ENCODE data around the gene PGGT1B.
"Not testable (repeated sequence)": the region's sequence is repeated elsewhere in the genome, so short reads cannot be mapped to it uniquely, and the experiment has no call there.

PGGT1B gene

DNA sequence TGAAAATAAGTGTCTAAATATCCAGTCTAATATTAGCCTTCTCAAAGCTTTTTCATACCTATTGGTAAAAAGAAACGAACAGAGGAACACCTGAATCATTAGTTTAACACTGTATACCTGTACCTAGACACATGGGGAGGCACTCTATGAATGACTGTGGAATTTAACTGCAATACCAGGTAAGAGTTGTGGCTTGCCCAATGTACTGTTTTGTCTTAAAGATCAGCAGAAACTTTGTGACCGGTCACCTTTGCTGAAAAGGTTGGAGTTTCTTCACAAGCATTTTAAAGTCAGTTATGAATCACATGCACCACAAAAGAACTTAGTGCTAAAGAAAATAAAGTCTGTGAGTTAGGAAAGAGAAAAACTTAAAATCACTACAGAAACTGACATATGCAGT, 2.4 kb downstream of the PGGT1B start:
- no peak overlapping the region for H3K4me3 ChIP-seq (ENCODE audit: low read depth, low read length)
- H3K79me2 ChIP-seq (ENCODE audit: control insufficient read depth, insufficient read depth, low read length, unreplicated experiment): peaks cover 65% of the 10 kb centered on the region
- no peaks in the 10 kb centered on the region for H3K27me3 ChIP-seq (ENCODE audit: insufficient read depth, low read length)

DNA sequence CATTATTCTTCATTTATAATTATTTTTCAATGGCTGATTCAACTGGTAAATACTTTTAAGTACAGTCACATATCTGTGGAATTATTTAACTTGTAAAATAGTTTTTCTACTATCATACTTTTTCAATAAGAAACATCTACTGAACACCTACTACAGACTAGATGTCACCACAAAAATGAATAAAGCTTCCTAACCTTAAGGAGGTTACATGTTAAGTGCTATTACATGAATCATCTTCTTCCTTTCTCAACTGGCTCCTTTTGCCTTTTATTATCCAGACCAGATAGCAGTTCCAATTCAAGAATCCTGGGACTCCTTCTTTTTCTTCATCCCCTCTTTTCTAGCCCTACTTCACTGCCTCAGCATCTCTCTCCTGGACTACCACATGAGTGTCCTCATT, 4.7 kb downstream of the PGGT1B start:
- H2AFZ ChIP-seq (ENCODE audit: low read length, unreplicated experiment): no peak overlapping the region
- no peaks in the 10 kb centered on the region for H3K27me3 ChIP-seq (ENCODE audit: insufficient read depth, low read length)
- peaks cover 82% of the 10 kb centered on the region for H3K79me2 ChIP-seq (ENCODE audit: control insufficient read depth, insufficient read depth, low read length, unreplicated experiment)
- no peak overlapping the region for H3K27ac ChIP-seq (ENCODE audit: low read depth, low read length)
- H3K4me1 ChIP-seq (ENCODE audit: control insufficient read depth, insufficient read depth, low read length, unreplicated experiment): peaks cover 26% of the 10 kb centered on the region
- no peak overlapping the region for H3K4me3 ChIP-seq (ENCODE audit: low read depth, low read length)
- no peaks in the 10 kb centered on the region for H3K36me3 ChIP-seq (ENCODE audit: insufficient read depth, low read length)

More for the DNA sequence above, 2.4 kb downstream of the PGGT1B start:
- Histone ChIP-seq H3K4me1 (ENCODE audit: control insufficient read depth, insufficient read depth, low read length, unreplicated experiment) (peaks cover 30% of the 10 kb centered on the region), H2AFZ (ENCODE audit: low read length, unreplicated experiment) (no peak overlapping the region), H3K27ac (ENCODE audit: low read depth, low read length) (no peak overlapping the region), H3K36me3 (ENCODE audit: insufficient read depth, low read length) (no peaks in the 10 kb centered on the region)

DNA sequence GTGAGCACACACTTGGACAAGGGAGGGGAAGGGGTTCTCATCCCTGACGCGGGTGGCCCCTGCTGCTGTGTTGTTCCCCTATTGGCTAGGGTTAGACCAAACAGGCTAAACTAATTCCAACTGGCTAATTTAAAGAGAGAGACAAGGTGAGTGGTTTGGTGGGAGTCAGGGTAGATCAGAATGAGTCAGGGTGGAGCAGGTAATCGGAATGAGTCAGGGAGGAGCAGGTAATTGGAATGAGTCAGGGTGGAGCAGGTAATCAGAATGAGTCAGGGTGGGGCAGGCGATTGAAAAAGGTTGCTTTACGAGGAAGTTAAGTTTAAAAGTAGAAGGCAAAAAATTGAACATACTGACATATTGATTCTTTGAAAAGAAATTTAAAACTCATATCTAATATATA, 13.3 kb downstream of the PGGT1B start:
- H3K79me2 ChIP-seq (ENCODE audit: control insufficient read depth, insufficient read depth, low read length, unreplicated experiment): peaks cover 31% of the 10 kb centered on the region
- H3K4me1 ChIP-seq (ENCODE audit: control insufficient read depth, insufficient read depth, low read length, unreplicated experiment); H2AFZ ChIP-seq (ENCODE audit: low read length, unreplicated experiment); H3K27ac ChIP-seq (ENCODE audit: low read depth, low read length); H3K27me3 ChIP-seq (ENCODE audit: insufficient read depth, low read length); H3K4me3 ChIP-seq (ENCODE audit: low read depth, low read length): not testable (repeated sequence)
- H3K36me3 ChIP-seq (ENCODE audit: insufficient read depth, low read length): peaks cover 11% of the 10 kb centered on the region; the same call in 1 of the 2 replicates

DNA sequence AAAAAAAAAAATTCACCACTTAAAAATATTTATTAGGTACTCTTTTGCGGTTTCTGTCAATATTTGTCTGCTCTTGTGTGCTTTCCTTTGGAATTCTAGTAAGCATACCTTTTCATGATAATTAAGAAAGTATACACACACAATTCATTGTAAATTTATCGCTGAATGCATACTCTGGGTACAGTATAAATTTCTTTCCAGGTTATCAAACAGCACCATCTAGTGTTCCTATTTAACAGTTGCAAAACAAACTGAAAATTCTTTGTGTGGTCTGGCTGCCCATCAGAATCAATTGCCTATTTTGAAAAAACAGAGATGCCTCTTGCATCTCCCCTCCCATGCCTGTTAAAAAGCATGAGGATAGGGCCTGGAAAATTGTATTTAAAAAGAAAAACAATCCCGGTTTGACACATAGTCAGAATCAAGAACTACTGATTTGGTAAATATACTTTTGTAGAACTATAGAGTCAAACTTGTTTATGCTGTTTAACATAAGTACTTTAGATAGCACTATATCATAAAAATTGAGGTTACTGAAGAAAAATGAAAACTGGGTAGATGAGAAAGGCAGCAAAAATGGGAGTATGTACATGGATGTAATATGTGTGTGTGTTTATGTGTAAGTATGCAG, 16.2 kb downstream of the PGGT1B start:
- H3K79me2 ChIP-seq (ENCODE audit: control insufficient read depth, insufficient read depth, low read length, unreplicated experiment): peaks cover 19% of the 10 kb centered on the region
- peaks cover 6% of the 10 kb centered on the region; the same call in 1 of the 2 replicates for H3K36me3 ChIP-seq (ENCODE audit: insufficient read depth, low read length)
- H3K27me3 ChIP-seq (ENCODE audit: insufficient read depth, low read length): no peaks in the 10 kb centered on the region
- H3K27ac ChIP-seq (ENCODE audit: low read depth, low read length): no peak overlapping the region
- H3K4me1 ChIP-seq (ENCODE audit: control insufficient read depth, insufficient read depth, low read length, unreplicated experiment): peaks cover 19% of the 10 kb centered on the region
- no peak overlapping the region for H2AFZ ChIP-seq (ENCODE audit: low read length, unreplicated experiment)
- H3K4me3 ChIP-seq (ENCODE audit: low read depth, low read length): no peak overlapping the region

DNA sequence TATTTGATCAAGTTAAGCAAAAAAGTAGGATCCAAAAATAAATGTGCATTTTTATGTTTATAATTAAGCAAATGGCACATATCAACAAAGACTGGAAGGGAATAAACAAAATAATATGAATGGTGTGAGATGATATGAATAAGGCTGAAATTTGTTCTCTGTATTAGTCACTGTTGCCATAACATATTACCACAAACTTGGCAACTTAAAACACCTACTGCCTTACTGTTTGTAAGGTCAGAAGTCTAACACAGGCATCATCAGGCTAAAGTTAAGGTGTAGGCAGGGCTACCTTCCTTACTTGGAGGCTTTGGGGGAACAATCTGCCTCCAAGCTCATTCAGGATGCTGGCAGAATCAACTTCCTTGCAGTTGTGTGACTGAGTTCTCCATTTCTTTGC, 19.3 kb downstream of the PGGT1B start:
- Histone ChIP-seq H3K36me3 (ENCODE audit: insufficient read depth, low read length) (peaks cover 3% of the 10 kb centered on the region; the same call in 1 of the 2 replicates), H3K4me1 (ENCODE audit: control insufficient read depth, insufficient read depth, low read length, unreplicated experiment) (peaks cover 19% of the 10 kb centered on the region), H2AFZ (ENCODE audit: low read length, unreplicated experiment) (no peak overlapping the region), H3K4me3 (ENCODE audit: low read depth, low read length) (no peak overlapping the region), H3K27ac (ENCODE audit: low read depth, low read length) (peak overlapping the region; percentile 5; the same call in 1 of the 2 replicates), H3K27me3 (ENCODE audit: insufficient read depth, low read length) (no peaks in the 10 kb centered on the region), H3K79me2 (ENCODE audit: control insufficient read depth, insufficient read depth, low read length, unreplicated experiment) (peaks cover 14% of the 10 kb centered on the region)

DNA sequence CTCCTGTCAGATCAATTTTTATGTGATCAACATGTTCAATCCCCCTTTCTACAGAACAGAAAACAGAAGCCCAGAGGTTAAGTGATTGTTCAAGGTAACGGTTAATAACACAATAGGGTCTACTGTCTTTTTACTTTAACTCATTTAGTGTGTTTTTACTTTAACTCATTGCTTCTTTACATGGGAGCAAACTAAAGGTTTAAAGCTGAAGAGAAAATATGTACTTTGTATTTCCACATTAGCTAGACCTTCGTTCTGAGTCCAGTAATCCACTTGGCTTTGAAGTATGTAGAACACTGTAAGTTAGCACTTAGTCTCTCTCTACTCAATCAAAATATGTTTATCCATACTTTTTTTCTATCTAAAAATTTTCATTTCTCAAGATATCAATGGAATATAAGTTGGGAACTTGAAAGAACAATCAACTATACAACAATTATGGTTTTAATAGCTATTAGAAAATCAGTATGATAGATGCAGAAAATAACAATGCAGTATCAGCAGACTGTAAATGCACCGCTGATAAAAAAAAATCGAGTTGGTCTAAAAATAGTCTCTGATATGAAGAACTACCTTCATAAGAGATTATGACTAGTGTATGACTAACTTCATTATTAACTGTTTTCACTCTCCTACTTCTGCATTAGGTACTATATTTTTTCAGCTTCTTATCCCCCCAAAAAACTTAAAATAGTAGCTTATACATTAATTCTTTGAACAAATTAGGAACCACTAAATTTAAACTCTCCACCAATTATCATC, 20.6 kb downstream of the PGGT1B start:
- H3K4me3 ChIP-seq (ENCODE audit: low read depth, low read length): no peak overlapping the region
- no peak overlapping the region for H3K27ac ChIP-seq (ENCODE audit: low read depth, low read length)
- H3K4me1 ChIP-seq (ENCODE audit: control insufficient read depth, insufficient read depth, low read length, unreplicated experiment): peaks cover 19% of the 10 kb centered on the region
- H3K36me3 ChIP-seq (ENCODE audit: insufficient read depth, low read length): peaks cover 3% of the 10 kb centered on the region; the same call in 1 of the 2 replicates
- H2AFZ ChIP-seq (ENCODE audit: low read length, unreplicated experiment): no peak overlapping the region
- H3K79me2 ChIP-seq (ENCODE audit: control insufficient read depth, insufficient read depth, low read length, unreplicated experiment): peaks cover 14% of the 10 kb centered on the region
- H3K27me3 ChIP-seq (ENCODE audit: insufficient read depth, low read length): no peaks in the 10 kb centered on the region

DNA sequence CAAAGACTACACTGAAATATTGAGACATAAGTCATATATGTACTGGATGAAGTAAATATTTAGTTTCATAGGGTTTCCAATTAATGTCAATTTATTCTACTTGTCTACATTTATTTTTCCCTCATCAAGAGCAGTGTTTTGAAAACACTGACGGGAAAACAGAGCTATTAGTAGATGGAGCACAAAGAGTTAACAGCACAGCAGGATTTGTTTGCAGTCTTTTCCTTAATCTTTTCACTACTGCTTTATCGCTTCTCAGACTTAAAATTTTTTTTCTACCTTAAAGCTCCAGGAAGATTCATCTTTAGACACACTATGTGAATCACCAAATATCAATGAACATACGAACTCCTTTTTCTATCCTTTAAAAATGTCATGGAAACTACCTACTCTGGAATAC, 25.6 kb downstream of the PGGT1B start:
- no peak overlapping the region for H2AFZ ChIP-seq (ENCODE audit: low read length, unreplicated experiment)
- no peaks in the 10 kb centered on the region for H3K27me3 ChIP-seq (ENCODE audit: insufficient read depth, low read length)
- peaks cover 2% of the 10 kb centered on the region for H3K4me1 ChIP-seq (ENCODE audit: control insufficient read depth, insufficient read depth, low read length, unreplicated experiment)
- H3K36me3 ChIP-seq (ENCODE audit: insufficient read depth, low read length): peaks cover 3% of the 10 kb centered on the region; the same call in 1 of the 2 replicates
- H3K4me3 ChIP-seq (ENCODE audit: low read depth, low read length): no peak overlapping the region
- H3K79me2 ChIP-seq (ENCODE audit: control insufficient read depth, insufficient read depth, low read length, unreplicated experiment): peaks cover 3% of the 10 kb centered on the region
- no peak overlapping the region for H3K27ac ChIP-seq (ENCODE audit: low read depth, low read length)

DNA sequence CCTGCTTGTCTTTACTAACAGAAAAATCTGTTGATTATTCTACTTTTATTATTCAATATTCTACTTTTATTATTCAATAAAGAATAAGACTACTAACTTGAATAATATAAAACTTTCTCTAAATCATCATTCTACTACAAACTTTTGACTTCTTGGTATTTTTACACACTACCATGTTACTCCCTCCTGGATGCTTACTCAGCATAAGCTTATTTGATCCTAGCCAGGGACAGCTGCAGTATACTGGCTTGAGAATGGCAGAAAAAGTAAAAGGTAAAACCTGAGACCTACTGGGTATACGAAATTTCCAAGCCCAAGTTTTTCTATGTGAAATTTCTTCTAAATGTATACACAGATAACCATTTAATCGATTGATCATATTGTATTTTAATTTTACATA, 26.1 kb downstream of the PGGT1B start:
- Histone ChIP-seq H3K27ac (ENCODE audit: low read depth, low read length) (no peak overlapping the region), H3K4me3 (ENCODE audit: low read depth, low read length) (no peak overlapping the region), H3K36me3 (ENCODE audit: insufficient read depth, low read length) (peaks cover 3% of the 10 kb centered on the region; the same call in 1 of the 2 replicates), H2AFZ (ENCODE audit: low read length, unreplicated experiment) (no peak overlapping the region), H3K27me3 (ENCODE audit: insufficient read depth, low read length) (no peaks in the 10 kb centered on the region), H3K4me1 (ENCODE audit: control insufficient read depth, insufficient read depth, low read length, unreplicated experiment) (no peaks in the 10 kb centered on the region), H3K79me2 (ENCODE audit: control insufficient read depth, insufficient read depth, low read length, unreplicated experiment) (no peaks in the 10 kb centered on the region)

DNA sequence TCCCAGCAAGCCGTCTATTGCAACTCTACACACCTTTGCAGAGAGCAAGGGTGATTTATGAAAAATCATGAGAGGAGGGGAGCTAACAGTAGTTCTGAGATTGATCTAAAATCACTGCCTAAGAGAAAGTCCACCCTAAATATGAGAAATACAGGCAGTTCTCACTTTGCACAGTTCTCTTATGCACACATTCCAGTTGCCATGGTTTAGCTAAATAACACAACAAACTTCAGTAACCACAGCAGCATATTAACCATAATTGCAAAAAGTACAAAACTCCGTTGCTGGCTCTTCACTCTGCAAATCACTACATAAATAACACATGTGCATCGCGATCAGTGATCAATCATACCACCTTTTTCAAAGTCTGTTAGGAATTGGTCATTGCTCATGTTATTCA, 31.1 kb downstream of the PGGT1B start:
- Histone ChIP-seq H3K4me3 (ENCODE audit: low read depth, low read length) (no peak overlapping the region), H3K36me3 (ENCODE audit: insufficient read depth, low read length) (peaks cover 10% of the 10 kb centered on the region), H2AFZ (ENCODE audit: low read length, unreplicated experiment) (no peak overlapping the region), H3K79me2 (ENCODE audit: control insufficient read depth, insufficient read depth, low read length, unreplicated experiment) (no peaks in the 10 kb centered on the region), H3K27me3 (ENCODE audit: insufficient read depth, low read length) (no peaks in the 10 kb centered on the region), H3K27ac (ENCODE audit: low read depth, low read length) (no peak overlapping the region), H3K4me1 (ENCODE audit: control insufficient read depth, insufficient read depth, low read length, unreplicated experiment) (no peaks in the 10 kb centered on the region)

DNA sequence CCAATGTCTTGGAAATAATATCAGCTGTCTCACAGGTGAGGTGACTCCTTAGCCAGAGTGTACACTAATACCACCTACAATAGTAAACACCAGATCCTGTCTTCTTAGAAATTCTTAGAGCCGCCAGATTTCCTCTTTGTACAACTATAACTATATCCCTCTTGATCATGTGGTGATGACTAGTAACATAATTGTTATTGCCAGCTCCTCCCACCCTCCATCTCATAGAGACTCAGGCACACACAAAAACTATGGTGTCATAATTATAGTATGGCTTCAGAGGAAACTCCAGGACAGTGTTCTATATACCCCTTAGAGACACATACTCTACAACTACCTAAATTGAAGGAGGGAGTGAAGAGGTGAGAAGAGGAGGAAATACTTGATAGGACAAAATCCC, 33.1 kb downstream of the PGGT1B start:
- Histone ChIP-seq H3K36me3 (ENCODE audit: insufficient read depth, low read length) (peaks cover 10% of the 10 kb centered on the region; the same call in 1 of the 2 replicates), H3K79me2 (ENCODE audit: control insufficient read depth, insufficient read depth, low read length, unreplicated experiment) (no peaks in the 10 kb centered on the region), H2AFZ (ENCODE audit: low read length, unreplicated experiment) (no peak overlapping the region), H3K27ac (ENCODE audit: low read depth, low read length) (no peak overlapping the region), H3K4me1 (ENCODE audit: control insufficient read depth, insufficient read depth, low read length, unreplicated experiment) (no peaks in the 10 kb centered on the region), H3K27me3 (ENCODE audit: insufficient read depth, low read length) (no peaks in the 10 kb centered on the region), H3K4me3 (ENCODE audit: low read depth, low read length) (no peak overlapping the region)

DNA sequence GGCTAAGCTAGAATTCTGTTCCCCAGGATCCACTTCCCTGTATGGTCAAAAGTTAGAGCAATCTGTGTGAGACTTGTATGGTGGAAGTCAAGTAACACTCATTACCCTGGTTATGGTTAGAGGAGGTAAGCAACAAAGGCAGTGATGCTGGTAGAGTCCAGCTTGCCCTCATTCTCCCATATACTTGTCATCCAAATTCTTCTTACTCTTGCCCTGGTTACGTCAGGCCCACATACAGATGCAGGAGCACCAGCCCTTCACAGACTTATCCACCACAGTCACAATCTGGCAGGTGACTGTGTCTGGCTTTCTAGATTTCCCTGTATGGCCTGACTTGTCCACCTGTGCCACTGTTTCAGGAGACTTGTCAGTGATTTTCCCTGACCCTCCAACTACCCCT, 35.4 kb downstream of the PGGT1B start:
- no peak overlapping the region for H3K4me3 ChIP-seq (ENCODE audit: low read depth, low read length)
- H2AFZ ChIP-seq (ENCODE audit: low read length, unreplicated experiment): no peak overlapping the region
- H3K36me3 ChIP-seq (ENCODE audit: insufficient read depth, low read length): peaks cover 14% of the 10 kb centered on the region; the same call in 1 of the 2 replicates

More for the DNA sequence above, 35.4 kb downstream of the PGGT1B start:
- Histone ChIP-seq H3K4me1 (ENCODE audit: control insufficient read depth, insufficient read depth, low read length, unreplicated experiment) (no peaks in the 10 kb centered on the region), H3K27ac (ENCODE audit: low read depth, low read length) (no peak overlapping the region), H3K27me3 (ENCODE audit: insufficient read depth, low read length) (no peaks in the 10 kb centered on the region), H3K79me2 (ENCODE audit: control insufficient read depth, insufficient read depth, low read length, unreplicated experiment) (no peaks in the 10 kb centered on the region)
